T-helper 17 cell (primary cell): Measurements from ENCODE around the gene ABHD4. TPM values are rescaled to one million over a fixed set of nuclear protein-coding genes. Genes with fewer than 3 reads are reported as not detected.
"Not testable (repeated sequence)": the region's sequence is repeated elsewhere in the genome, so short reads cannot be mapped to it uniquely, and the experiment has no call there.

Experiments used
- ATAC-seq: fragments of 150-1000 bp; cut with Tn5 transposase; 2 replicates; pipeline ENCODE4 v1.10.0; 2021; ENCODE audit warnings: mild to moderate bottlenecking, moderate library complexity
- DNase-seq, 3 donors: peaks; one replicate each; pipeline versions ENCODE4 v3.0.0 to v3.0.0-alpha.2; 2020 to 2021
- H3K9me3 ChIP-seq: one replicate; pipeline ENCODE4 v1.7.0; 2013; ENCODE audit warnings: low read length, mild to moderate bottlenecking; ENCODE audit not compliant: control insufficient read depth, poor library complexity, severe bottlenecking
- H3K27ac Mint-ChIP-seq: one replicate; pipeline ENCODE4 v1.8.0; 2022; ENCODE audit warnings: mild to moderate bottlenecking, moderate library complexity, mixed read lengths
- H3K27me3 Mint-ChIP-seq: one replicate; pipeline ENCODE4 v1.8.0; 2022; ENCODE audit warnings: mixed read lengths
- H3K36me3 Mint-ChIP-seq: one replicate; pipeline ENCODE4 v1.8.0; 2022; ENCODE audit warnings: low read depth, mixed read lengths
- H3K4me1 Mint-ChIP-seq: one replicate; pipeline ENCODE4 v1.8.0; 2022; ENCODE audit warnings: mild to moderate bottlenecking, mixed read lengths
- H3K4me3 Mint-ChIP-seq: one replicate; pipeline ENCODE4 v1.8.0; 2022; ENCODE audit warnings: mild to moderate bottlenecking, moderate library complexity, mixed read lengths
- total RNA-seq, 4 donors: library from RNA in 2 of 4; stranded (reverse) in 2 of 4; gene quantifications; one replicate each; pipeline ENCODE4 v1.2.3 and lab custom pipeline; 2022 to 2026

The ABHD4 gene
- total RNA-seq, 2 donors from 2014 or later = 12.3 to 19.0 TPM

DNA sequence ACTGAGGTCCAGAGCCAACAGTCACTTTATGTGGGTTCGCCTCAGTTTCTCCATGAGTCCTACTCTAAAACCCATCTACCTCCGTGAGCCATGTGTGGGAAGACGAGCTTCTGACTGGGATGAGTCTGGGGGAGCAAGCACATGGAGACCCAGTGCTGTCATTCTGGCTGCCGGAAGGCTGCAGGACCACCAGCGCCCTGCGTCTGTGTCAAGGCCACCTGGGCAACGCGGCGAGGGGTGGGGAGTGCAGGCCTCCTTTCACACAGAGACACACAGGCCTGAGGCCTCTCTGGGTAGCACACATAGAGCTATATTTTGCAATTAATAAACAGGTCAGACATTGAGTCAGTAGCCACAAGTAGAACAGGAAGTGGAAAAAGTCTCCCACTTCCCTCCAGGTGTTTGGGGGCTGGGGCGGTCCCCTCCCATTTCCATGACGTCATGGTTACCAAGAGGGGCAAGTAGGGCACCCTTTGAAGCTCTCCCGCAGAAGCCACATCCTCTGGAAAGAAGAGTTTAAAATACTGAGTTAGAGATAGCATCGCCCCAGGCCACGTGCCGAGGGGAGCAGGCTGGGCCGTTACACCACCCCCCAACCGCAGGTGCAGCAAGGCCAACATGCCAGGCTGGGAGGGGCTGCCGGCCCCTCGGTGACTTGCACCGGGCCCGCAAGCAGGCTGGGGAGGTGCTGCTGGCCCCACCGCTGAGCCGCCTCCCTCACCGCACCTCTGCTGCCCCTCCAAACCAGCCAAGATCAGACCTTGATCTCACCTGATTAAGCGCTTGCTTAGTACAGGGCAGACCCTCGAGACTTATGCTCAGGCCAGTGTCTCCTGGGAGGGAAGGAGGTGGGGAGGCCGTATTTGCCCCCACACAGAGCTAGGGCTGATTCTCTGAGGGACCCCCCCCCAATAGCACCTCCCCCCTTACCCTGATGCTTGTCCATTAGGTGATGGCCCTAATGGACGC is 41.8 kb upstream of the ABHD4 start:
- peak overlapping the region; percentile 86 for H3K4me3 Mint-ChIP-seq

DNA sequence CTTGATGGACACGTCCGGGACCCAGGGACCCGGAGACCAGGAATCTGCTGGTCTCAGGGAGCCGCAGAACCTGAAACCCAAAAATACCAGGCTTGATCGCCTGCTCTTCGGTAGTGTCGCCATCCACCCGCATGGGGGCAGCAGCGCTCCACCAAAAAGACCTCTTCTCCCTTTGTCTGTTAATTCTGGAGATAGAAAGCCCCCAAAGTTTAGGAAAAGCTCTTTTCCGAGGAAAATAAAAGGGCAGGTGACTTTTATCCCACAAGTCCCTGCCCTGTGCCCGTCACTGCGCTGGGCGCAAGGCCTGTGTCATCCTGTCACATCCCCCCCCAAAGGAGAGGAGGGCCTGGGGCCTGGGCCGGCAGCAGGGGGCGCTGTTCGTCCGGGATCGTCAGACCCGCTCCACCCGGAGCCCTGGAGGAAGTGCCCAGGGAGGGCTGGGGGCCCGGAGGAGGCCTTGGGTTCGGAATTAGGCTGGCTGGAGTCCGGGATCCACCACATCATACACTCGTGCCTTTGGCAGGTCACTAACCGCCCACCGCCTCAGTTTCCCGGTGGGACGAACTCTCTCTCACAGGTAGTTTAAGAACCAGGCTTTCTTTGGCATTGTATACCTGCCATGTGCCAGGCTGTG is 41.0 kb upstream of the ABHD4 start:
- peak overlapping the region; percentile 100 for H3K27ac Mint-ChIP-seq
- no peaks in the 10 kb centered on the region for H3K9me3 ChIP-seq
- ATAC-seq = peak; percentile 21
- DNase-seq = peak; percentile 80 to 92 (median 86)
- peaks cover 5% of the 10 kb centered on the region for H3K36me3 Mint-ChIP-seq
- H3K4me3 Mint-ChIP-seq = peak overlapping the region; percentile 86
- H3K27me3 Mint-ChIP-seq = no peaks in the 10 kb centered on the region
- H3K4me1 Mint-ChIP-seq = peaks cover 84% of the 10 kb centered on the region

More for the DNA sequence above, 41.8 kb upstream of the ABHD4 start:
- Mint-ChIP-seq H3K27me3 (no peaks in the 10 kb centered on the region), H3K4me1 (peaks cover 86% of the 10 kb centered on the region), H3K36me3 (peaks cover 9% of the 10 kb centered on the region), H3K27ac (peak overlapping the region; percentile 100)
- peak; percentile 89 to 95 (median 89) for DNase-seq
- no peaks in the 10 kb centered on the region for H3K9me3 ChIP-seq
- peak; percentile 73 for ATAC-seq

DNA sequence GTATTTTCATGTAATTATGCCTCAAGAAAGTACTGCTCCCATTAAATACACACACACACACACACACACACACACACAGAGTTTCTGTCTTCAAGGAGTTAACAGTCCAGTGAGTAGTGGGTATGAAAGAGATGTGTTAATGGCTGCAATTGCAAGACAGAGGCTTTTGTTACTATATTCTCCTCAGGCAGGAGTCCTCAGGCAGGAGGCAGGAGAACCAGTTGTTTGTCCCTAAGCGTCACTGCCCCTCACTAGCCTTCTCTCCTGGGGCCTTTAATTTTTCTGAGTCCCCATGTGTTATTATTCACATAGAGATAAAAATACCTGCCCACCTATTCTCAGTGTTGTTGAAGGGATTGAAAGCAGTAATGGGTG is 40.3 kb upstream of the ABHD4 start:
- Mint-ChIP-seq H3K36me3 (peaks cover 3% of the 10 kb centered on the region), H3K4me3 (peak overlapping the region; percentile 86), H3K4me1 (peaks cover 82% of the 10 kb centered on the region), H3K27me3 (no peaks in the 10 kb centered on the region), H3K27ac (peak overlapping the region; percentile 100)
- DNase-seq = no peak
- H3K9me3 ChIP-seq = no peaks in the 10 kb centered on the region
- ATAC-seq = no peak

DNA sequence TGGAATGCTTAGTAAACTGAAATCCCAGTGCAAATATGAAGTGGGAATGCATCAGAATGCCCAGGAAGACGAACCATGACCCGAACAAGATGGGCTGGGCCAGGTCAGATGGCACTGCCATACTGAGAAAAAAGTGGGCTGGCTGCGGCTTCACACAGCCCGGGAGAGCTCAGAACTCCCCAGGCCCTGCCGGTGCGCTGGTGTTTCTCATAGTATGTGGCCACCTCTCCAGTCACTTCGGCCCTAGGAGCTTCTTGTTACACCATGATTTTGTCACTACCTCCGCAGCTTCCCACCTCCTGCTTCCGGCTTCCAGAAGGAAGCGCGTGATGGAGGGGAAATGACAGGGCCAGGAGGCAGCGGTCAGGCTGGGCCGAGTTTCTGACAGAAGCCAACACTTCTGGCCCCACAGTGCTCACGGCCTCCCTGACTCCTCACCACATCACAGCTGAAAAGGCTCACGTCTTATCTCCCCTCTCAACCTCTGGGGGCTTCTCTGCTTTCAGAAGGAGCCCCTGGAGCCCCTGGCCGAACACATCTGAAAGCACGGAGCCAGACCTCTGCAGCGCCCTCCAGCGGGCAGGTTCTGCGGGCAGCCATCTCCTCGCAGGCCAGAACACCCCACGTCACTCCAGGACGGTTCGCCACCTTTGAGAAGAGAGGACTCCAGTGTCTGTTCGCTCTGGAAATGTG is 39.7 kb upstream of the ABHD4 start:
- peaks cover 82% of the 10 kb centered on the region for H3K4me1 Mint-ChIP-seq
- H3K27ac Mint-ChIP-seq = peak overlapping the region; percentile 100
- H3K27me3 Mint-ChIP-seq = no peaks in the 10 kb centered on the region
- peaks cover 2% of the 10 kb centered on the region for H3K36me3 Mint-ChIP-seq
- DNase-seq (peak; percentile 39 to 69 (median 45)), ATAC-seq (no peak)
- no peaks in the 10 kb centered on the region for H3K9me3 ChIP-seq
- H3K4me3 Mint-ChIP-seq = peak overlapping the region; percentile 86

DNA sequence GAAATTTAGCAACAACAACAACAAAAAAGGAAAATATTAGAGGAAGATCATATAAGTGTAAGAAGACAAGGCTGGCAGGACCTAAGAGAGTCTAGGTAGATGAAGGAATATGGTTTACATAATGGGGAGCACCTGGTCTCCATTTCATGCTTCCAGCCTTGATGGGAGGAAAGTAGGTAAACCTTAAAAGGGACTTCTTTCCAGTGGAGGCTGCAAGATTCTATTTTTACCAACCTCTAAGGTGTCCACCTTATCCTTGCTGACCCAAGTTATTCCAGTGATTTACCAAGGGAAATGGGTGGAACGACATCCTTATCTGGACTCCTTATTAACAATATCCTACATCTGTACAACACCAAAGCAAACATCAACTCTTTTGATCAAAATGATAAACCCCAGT is 39.1 kb upstream of the ABHD4 start:
- peak overlapping the region; percentile 86 for H3K4me3 Mint-ChIP-seq
- no peaks in the 10 kb centered on the region for H3K27me3 Mint-ChIP-seq
- H3K9me3 ChIP-seq = no peaks in the 10 kb centered on the region
- DNase-seq = no peak
- H3K36me3 Mint-ChIP-seq = peaks cover 2% of the 10 kb centered on the region
- H3K27ac Mint-ChIP-seq = peak overlapping the region; percentile 100
- H3K4me1 Mint-ChIP-seq = peaks cover 78% of the 10 kb centered on the region
- ATAC-seq = no peak

DNA sequence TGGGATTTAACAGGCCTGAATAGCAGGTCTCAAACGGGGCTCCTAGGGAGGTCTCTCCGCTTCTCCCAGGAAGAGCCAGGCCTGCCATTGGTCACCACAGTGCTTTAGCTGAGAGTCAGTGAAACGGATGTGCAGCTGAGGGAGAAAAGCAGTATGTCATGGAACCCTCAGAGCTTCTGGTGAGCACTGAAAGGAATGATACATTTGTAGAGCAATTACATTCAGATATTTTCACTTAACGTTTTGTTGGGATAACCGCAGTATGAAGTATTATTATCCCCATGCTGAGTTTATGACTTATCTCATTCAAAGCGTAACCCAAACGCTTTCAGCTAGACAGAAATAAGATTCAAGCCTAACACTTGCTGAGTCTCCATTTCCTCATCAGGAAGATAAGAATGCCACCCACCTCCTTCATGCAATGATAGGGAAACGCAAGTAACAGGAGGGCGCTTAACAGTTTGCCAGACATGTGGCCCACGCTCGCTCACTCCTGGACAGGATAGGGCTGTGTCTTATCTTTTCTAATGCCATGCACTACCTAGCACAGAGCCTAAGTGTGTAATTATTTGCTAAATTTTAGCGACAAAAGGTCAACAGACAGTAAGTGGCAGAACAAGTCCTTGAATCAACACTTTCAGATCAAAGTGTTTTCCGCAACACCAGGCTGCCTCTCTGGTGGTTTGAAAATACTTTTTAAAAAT is 37.3 kb upstream of the ABHD4 start:
- peaks cover 3% of the 10 kb centered on the region for H3K36me3 Mint-ChIP-seq
- H3K4me3 Mint-ChIP-seq = peak overlapping the region; percentile 55
- ATAC-seq = no peak
- H3K27ac Mint-ChIP-seq = peak overlapping the region; percentile 100
- H3K9me3 ChIP-seq = no peaks in the 10 kb centered on the region
- DNase-seq = no peak
- peaks cover 79% of the 10 kb centered on the region for H3K4me1 Mint-ChIP-seq
- no peaks in the 10 kb centered on the region for H3K27me3 Mint-ChIP-seq

DNA sequence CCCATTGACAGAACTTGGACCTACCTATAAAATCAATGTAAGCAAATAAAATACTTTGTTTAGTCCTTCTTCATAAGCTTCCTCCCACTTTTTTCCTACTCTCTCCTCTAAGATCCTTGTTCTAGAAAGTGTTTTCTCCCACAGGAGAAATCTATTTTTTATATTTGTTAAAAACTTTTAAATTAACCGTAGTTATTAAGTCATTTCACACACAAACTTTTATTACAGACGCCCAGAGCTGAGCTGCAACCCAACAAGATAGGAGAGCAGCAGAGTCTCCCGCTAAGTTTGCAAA is 36.8 kb upstream of the ABHD4 start:
- DNase-seq (no peak), ATAC-seq (no peak)
- H3K4me1 Mint-ChIP-seq = peaks cover 79% of the 10 kb centered on the region
- H3K36me3 Mint-ChIP-seq = peaks cover 3% of the 10 kb centered on the region
- peak overlapping the region; percentile 100 for H3K27ac Mint-ChIP-seq
- H3K4me3 Mint-ChIP-seq = peak overlapping the region; percentile 78
- H3K27me3 Mint-ChIP-seq = no peaks in the 10 kb centered on the region
- no peaks in the 10 kb centered on the region for H3K9me3 ChIP-seq

DNA sequence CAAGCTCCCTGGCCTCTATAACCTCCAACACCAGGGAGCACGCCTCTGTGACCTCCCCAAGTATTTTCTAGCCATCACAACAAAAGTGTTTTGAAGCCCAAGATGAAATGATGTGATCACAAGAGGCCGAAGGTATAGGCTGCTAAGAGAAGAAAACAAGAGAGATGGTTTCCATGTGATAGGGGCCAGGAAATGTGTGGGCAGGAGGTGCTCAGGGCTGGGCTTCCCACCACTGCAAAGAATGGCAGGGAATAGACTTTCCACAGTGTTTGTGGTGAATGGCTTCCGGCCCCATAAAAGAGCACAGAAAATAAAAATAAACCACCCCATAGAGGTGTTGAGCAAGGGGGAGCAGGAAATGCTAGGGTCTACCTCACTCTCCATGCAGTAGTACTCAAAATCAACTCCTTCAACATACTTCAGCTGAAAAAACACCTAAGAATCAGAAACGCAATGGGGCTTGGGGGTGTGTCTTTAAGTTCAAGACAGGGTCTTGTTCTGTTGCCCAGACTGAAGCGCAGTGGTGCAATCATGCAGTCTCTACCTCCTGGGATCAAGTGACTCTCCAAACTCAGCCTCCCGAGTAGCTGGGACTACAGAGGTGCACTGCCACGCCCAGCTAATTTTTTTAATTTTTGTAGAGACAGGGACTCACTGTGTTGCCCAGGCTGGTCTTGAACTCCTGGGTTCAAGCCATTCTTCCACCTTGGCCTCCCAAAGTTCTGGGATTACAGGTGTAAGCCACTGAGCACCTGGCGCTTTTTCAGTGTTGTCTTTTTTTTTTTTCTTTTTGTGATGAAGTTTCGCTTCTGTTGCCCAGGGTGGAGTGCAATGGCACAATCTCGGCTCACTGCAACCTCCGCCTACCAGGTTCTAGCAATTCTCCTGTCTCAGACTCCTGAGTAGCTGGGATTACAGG is 36.2 kb upstream of the ABHD4 start:
- Mint-ChIP-seq H3K36me3 (peaks cover 3% of the 10 kb centered on the region), H3K27me3 (no peaks in the 10 kb centered on the region)

DNA sequence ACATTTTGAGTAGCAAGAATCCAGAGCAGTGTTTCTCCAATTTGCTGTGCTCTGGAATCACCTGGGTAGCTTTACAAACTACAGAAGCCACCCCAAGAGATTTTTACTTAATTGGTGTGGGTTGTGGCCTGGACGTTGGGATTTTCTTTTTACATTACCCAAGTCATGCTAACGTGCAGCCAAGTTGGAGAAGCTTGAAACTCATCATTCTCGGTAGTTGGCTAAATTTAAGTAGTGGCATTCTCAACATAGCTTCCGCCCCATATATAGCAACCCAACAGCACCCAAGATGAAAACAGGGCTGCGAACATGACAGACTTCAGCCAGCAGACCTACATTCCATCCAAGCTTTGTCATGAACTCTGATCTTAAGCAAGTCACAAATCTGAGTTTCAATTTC is 34.1 kb upstream of the ABHD4 start:
- Mint-ChIP-seq H3K36me3 (peaks cover 3% of the 10 kb centered on the region), H3K27me3 (no peaks in the 10 kb centered on the region), H3K27ac (peak overlapping the region; percentile 100), H3K4me3 (peak overlapping the region; percentile 74), H3K4me1 (peaks cover 77% of the 10 kb centered on the region)
- H3K9me3 ChIP-seq = no peaks in the 10 kb centered on the region
- no peak for ATAC-seq
- DNase-seq = no peak

More for the DNA sequence above, 36.2 kb upstream of the ABHD4 start:
- ATAC-seq = peak; percentile 72
- peaks cover 79% of the 10 kb centered on the region for H3K4me1 Mint-ChIP-seq
- peak overlapping the region; percentile 78 for H3K4me3 Mint-ChIP-seq
- no peaks in the 10 kb centered on the region for H3K9me3 ChIP-seq
- peak in 2 of 3 donors; percentile 49 to 73 for DNase-seq
- H3K27ac Mint-ChIP-seq = peak overlapping the region; percentile 100

DNA sequence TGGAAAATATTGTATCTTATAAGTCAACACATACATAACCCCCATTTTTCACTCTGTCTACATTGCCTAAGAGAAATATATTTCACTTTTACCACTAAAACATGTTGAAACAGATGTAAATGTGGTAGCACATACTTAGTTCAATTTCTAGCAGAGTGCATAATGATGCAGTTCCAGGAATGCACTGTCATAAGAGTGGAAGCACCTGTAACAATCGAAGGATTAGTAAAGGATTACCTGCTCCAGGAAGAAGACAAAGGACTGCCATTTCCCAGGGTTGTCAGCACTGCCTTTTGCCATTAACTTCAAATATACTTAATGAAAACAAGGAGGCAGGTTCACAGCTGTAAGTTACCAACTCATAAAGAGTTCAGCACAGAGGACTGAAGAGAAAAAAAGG is 33.6 kb upstream of the ABHD4 start:
- H3K4me3 Mint-ChIP-seq = peak overlapping the region; percentile 74

DNA sequence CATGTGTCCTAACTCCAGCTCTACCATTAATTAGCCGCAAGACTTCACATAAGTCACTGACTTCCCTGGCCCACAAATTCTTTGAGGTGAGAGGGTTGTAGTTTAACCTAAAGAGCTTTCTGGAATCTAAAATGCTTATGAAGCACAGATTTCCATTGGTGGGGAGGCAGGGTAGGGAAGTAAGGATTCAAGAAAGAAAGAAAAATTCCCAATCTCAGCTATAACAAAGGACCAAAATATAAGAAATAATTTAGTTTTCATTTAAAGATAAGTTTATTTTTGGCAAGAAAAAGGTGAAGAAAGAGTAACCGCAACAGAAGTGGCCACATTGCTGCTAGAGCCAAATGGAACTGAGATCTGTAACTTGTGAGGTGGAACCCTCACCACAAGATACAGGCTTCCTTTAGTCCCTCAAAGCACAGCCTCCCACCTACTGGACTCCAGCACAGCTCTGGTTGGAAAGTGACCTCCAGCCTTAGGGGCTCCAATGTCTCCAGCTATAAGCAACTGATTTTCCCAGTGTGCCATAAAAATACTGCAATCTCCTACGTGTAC is 32.6 kb upstream of the ABHD4 start:
- Mint-ChIP-seq H3K4me3 (peak overlapping the region; percentile 74), H3K27ac (peak overlapping the region; percentile 100), H3K27me3 (no peaks in the 10 kb centered on the region), H3K4me1 (peaks cover 76% of the 10 kb centered on the region), H3K36me3 (peaks cover 3% of the 10 kb centered on the region)
- no peak for ATAC-seq
- no peak for DNase-seq
- H3K9me3 ChIP-seq = no peaks in the 10 kb centered on the region

More for the DNA sequence above, 33.6 kb upstream of the ABHD4 start:
- no peaks in the 10 kb centered on the region for H3K27me3 Mint-ChIP-seq
- peak overlapping the region; percentile 100 for H3K27ac Mint-ChIP-seq
- ATAC-seq (no peak), DNase-seq (no peak)
- H3K9me3 ChIP-seq = no peaks in the 10 kb centered on the region
- H3K4me1 Mint-ChIP-seq = peaks cover 77% of the 10 kb centered on the region
- peaks cover 3% of the 10 kb centered on the region for H3K36me3 Mint-ChIP-seq

DNA sequence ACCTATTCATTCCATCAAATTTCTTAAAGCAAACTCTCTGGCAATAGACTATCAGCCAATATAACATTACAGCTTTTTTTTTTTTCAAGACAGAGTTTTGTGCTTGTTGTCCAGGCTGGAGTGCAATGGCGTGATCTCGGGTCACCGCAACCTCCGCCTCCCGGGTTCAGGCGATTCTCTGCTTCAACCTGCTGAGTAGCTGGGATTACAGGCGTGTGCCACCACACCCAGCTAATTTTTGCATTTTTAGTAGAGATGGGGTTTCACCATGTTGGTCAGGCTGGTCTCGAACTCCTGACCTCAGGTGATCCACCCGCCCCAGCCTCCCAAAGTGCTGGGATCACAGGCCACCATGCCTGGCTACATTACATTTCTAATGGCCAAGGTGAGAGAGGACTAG is 31.8 kb upstream of the ABHD4 start:
- Mint-ChIP-seq H3K27ac (peak overlapping the region; percentile 100), H3K4me1 (peaks cover 69% of the 10 kb centered on the region), H3K4me3 (peak overlapping the region; percentile 73)
- not testable (repeated sequence) for H3K27me3 Mint-ChIP-seq, H3K9me3 ChIP-seq, DNase-seq, ATAC-seq, H3K36me3 Mint-ChIP-seq
